CD4-positive, alpha-beta T cell treated with Interleukin-21 for 1 hour (primary cell): Measurements from ENCODE around the gene GMPS.
"Not testable (repeated sequence)": the region's sequence is repeated elsewhere in the genome, so short reads cannot be mapped to it uniquely, and the experiment has no call there.

Experiments
- DNase-seq: peaks from one replicate; pipeline ENCODE4 v3.0.0-alpha.2; 2020

Gene GMPS

GRCh38 chr3:155870133-155870944, at the start of gene GMPS:
Gene GMPS (plus strand): TSS chr3:155870650. CDS start chr3:155870871, 221 bp downstream.
- DNase-seq: peak; percentile 97

GRCh38 chr3:155828490-155829098, 41.9 kb upstream of the GMPS start:
- not testable (repeated sequence) for DNase-seq

GRCh38 chr3:155835341-155836071, 34.9 kb upstream of the GMPS start:
- no peak for DNase-seq

GRCh38 chr3:155843569-155843968, 26.9 kb upstream of the GMPS start:
- no peak for DNase-seq

GRCh38 chr3:155846119-155846518, 24.3 kb upstream of the GMPS start:
- no peak for DNase-seq

GRCh38 chr3:155847993-155848392, 22.5 kb upstream of the GMPS start:
- no peak for DNase-seq

GRCh38 chr3:155849404-155849803, 21.0 kb upstream of the GMPS start:
- not testable (repeated sequence) for DNase-seq

- no peak for DNase-seq
Observed at GRCh38 chr3:155852341-155852740, 18.1 kb upstream of the GMPS start.

GRCh38 chr3:155853214-155854140, 17.0 kb upstream of the GMPS start:
- DNase-seq: peak; percentile 29

- peak; percentile 99 for DNase-seq
Observed at GRCh38 chr3:155854141-155854940, 16.1 kb upstream of the GMPS start, which contains the start of gene SLC33A1. Gene SLC33A1 (minus strand): TSS chr3:155854427. CDS start chr3:155853997, 430 bp downstream.

GRCh38 chr3:155859859-155860258, 10.6 kb upstream of the GMPS start:
- DNase-seq: peak; percentile 29

- not testable (repeated sequence) for DNase-seq
Observed at GRCh38 chr3:155860424-155860823, 10.0 kb upstream of the GMPS start.

- DNase-seq: no peak
Observed at GRCh38 chr3:155861476-155862183, 8.8 kb upstream of the GMPS start.

- DNase-seq: peak; percentile 86
Observed at GRCh38 chr3:155862290-155862982, 8.0 kb upstream of the GMPS start.

GRCh38 chr3:155863072-155863784, 7.2 kb upstream of the GMPS start:
- no peak for DNase-seq

GRCh38 chr3:155869691-155870090, 759 bp upstream of the GMPS start:
- DNase-seq: no peak

- DNase-seq: peak; percentile 47
Observed at GRCh38 chr3:155870945-155871745, 695 bp downstream of the GMPS start.

GRCh38 chr3:155871746-155872158, 1.3 kb downstream of the GMPS start:
- no peak for DNase-seq
